Stimulated activated CD4-positive, alpha-beta T cell treated with anti-CD3 and anti-CD28 coated beads, Interleukin-15, amount 100 ng/mL, for 48 hours (primary cell): ENCODE results near the gene SEMA6D.

Source experiments
- DNase-seq, 2 donors: peaks; one replicate each; pipeline ENCODE4 v3.0.0-alpha.2; 2020; ENCODE audit warnings: low read depth in 2 of 2

Gene SEMA6D

GRCh38 chr15:47787875-47788274 lies 70.6 kb downstream of the SEMA6D start:
- DNase-seq = no peak

GRCh38 chr15:47788685-47789084 lies 71.4 kb downstream of the SEMA6D start:
- DNase-seq = no peak

- DNase-seq = no peak
Measured at GRCh38 chr15:47791161-47791560, 73.9 kb downstream of the SEMA6D start.

GRCh38 chr15:47792231-47792630 lies 74.9 kb downstream of the SEMA6D start:
- no peak for DNase-seq

GRCh38 chr15:47794252-47794914 lies 77.1 kb downstream of the SEMA6D start:
- DNase-seq = no peak

GRCh38 chr15:47795864-47796263 lies 78.6 kb downstream of the SEMA6D start:
- no peak for DNase-seq

- no peak for DNase-seq
Measured at GRCh38 chr15:47796339-47796738, 79.0 kb downstream of the SEMA6D start.

- no peak for DNase-seq
Measured at GRCh38 chr15:47796830-47797229, 79.5 kb downstream of the SEMA6D start.

- no peak for DNase-seq
Measured at GRCh38 chr15:47801522-47801921, 84.2 kb downstream of the SEMA6D start.

- DNase-seq = no peak
Measured at GRCh38 chr15:47802216-47802615, 84.9 kb downstream of the SEMA6D start.

GRCh38 chr15:47803767-47804166 lies 86.5 kb downstream of the SEMA6D start:
- DNase-seq = no peak

GRCh38 chr15:47804733-47805132 lies 87.4 kb downstream of the SEMA6D start:
- no peak for DNase-seq

- no peak for DNase-seq
Measured at GRCh38 chr15:47806008-47806407, 88.7 kb downstream of the SEMA6D start.

- no peak for DNase-seq
Measured at GRCh38 chr15:47811172-47811571, 93.9 kb downstream of the SEMA6D start.

- DNase-seq = no peak
Measured at GRCh38 chr15:47812470-47812999, 95.2 kb downstream of the SEMA6D start.

- no peak for DNase-seq
Measured at GRCh38 chr15:47813748-47814384, 96.6 kb downstream of the SEMA6D start.

GRCh38 chr15:47814620-47815019 lies 97.3 kb downstream of the SEMA6D start:
- DNase-seq = no peak

- no peak for DNase-seq
Measured at GRCh38 chr15:47817969-47818548, 100.8 kb downstream of the SEMA6D start.

GRCh38 chr15:47819158-47819557 lies 101.9 kb downstream of the SEMA6D start:
- no peak for DNase-seq

- no peak for DNase-seq
Measured at GRCh38 chr15:47820057-47820746, 102.9 kb downstream of the SEMA6D start.

GRCh38 chr15:47820747-47821319 lies 103.5 kb downstream of the SEMA6D start:
- DNase-seq = no peak

GRCh38 chr15:47822048-47822447 lies 104.7 kb downstream of the SEMA6D start:
- no peak for DNase-seq
